GM23248 (cell line): ENCODE results near the gene AACS.

Source experiments
- EZH2 ChIP-seq: fragments of 200-600 bp; sonication (generic); IDR thresholded peaks from 2 replicates; pipeline ENCODE4 v1.6.1; 2018; ENCODE audit warnings: antibody characterized with exemption, mild to moderate bottlenecking; ENCODE audit not compliant: insufficient read depth, poor library complexity, severe bottlenecking
- EZH2phosphoT487 ChIP-seq: fragments of 200-600 bp; sonication (generic); IDR thresholded peaks from 2 replicates; pipeline ENCODE4 v1.6.1; 2018; ENCODE audit warnings: antibody characterized with exemption, moderate library complexity, mild to moderate bottlenecking, low read depth; ENCODE audit not compliant: insufficient read depth

GRCh38 chr12:125038976-125039625 lies 26.1 kb upstream of the AACS start:
- TF ChIP-seq EZH2 (no peak), EZH2phosphoT487 (no peak)
